H9 (cell line): ENCODE measurements around the gene FRRS1L. TPM values are rescaled to one million over a fixed set of nuclear protein-coding genes. Genes with fewer than 3 reads are reported as not detected.

ENCODE experiments used
- DNase-seq: peaks from one replicate; pipeline ENCODE4 v3.0.0-alpha.2; 2017
- H2AFZ ChIP-seq: one replicate; pipeline ENCODE4 v1.6.1; 2013; ENCODE audit warnings: mild to moderate bottlenecking, low read length, control low read depth, moderate library complexity
- H2AK5ac ChIP-seq: 2 replicates; pipeline ENCODE4 v1.6.1; 2013; ENCODE audit warnings: low read length, control low read depth, mixed read lengths; ENCODE audit not compliant: insufficient read length
- H2BK120ac ChIP-seq: one replicate; pipeline ENCODE4 v1.6.1; 2013; ENCODE audit warnings: low read depth, mild to moderate bottlenecking, low read length, control low read depth, inconsistent platforms; ENCODE audit not compliant: poor library complexity, severe bottlenecking
- H2BK12ac ChIP-seq: 2 replicates; pipeline ENCODE4 v1.6.1; 2013; ENCODE audit warnings: low read length, control low read depth, mixed read lengths, low read depth; ENCODE audit not compliant: insufficient read length
- H2BK15ac ChIP-seq: 2 replicates; pipeline ENCODE4 v1.6.1; 2013; ENCODE audit warnings: low read depth, low read length, control low read depth
- H2BK20ac ChIP-seq: one replicate; pipeline ENCODE4 v1.6.1; 2013; ENCODE audit warnings: low read depth, mild to moderate bottlenecking, low read length, control low read depth, inconsistent platforms; ENCODE audit not compliant: poor library complexity, severe bottlenecking
- H2BK5ac ChIP-seq: 2 replicates; pipeline ENCODE4 v1.6.1; 2013; ENCODE audit warnings: low read length, control low read depth, mixed read lengths; ENCODE audit not compliant: insufficient read length
- H3K14ac ChIP-seq: 2 replicates; pipeline ENCODE4 v1.6.1; 2013; ENCODE audit warnings: low read length, control low read depth; ENCODE audit not compliant: insufficient read depth
- H3K18ac ChIP-seq: 2 replicates; pipeline ENCODE4 v1.6.1; 2013; ENCODE audit warnings: low read depth, mild to moderate bottlenecking, mixed read lengths, low read length, control low read depth; ENCODE audit not compliant: insufficient read length
- H3K23ac ChIP-seq: 2 replicates; pipeline ENCODE4 v1.6.1; 2013; ENCODE audit warnings: low read length, control low read depth, mixed read lengths, low read depth; ENCODE audit not compliant: insufficient read length
- H3K23me2 ChIP-seq: 2 replicates; pipeline ENCODE4 v1.6.1; 2013; ENCODE audit warnings: low read depth, mild to moderate bottlenecking, mixed read lengths, low read length, control low read depth; ENCODE audit not compliant: insufficient read length, poor library complexity, severe bottlenecking
- H3K27ac ChIP-seq: 2 replicates; pipeline ENCODE4 v1.5.1; 2013; ENCODE audit warnings: low read length, control low read depth, mixed read lengths, low read depth; ENCODE audit not compliant: insufficient read length
- H3K27me3 ChIP-seq: 2 replicates; pipeline ENCODE4 v1.6.1; 2013; ENCODE audit warnings: low read length, control low read depth, inconsistent platforms; ENCODE audit not compliant: insufficient read depth
- H3K4ac ChIP-seq: 2 replicates; pipeline ENCODE4 v1.6.1; 2013; ENCODE audit warnings: low read depth, mild to moderate bottlenecking, control low read depth, inconsistent platforms, low read length, moderate library complexity
- H3K4me1 ChIP-seq: 2 replicates; pipeline ENCODE4 v1.6.1; 2013; ENCODE audit warnings: low read length, control low read depth, inconsistent platforms; ENCODE audit not compliant: insufficient read depth
- H3K4me2 ChIP-seq: 2 replicates; pipeline ENCODE4 v1.6.1; 2013; ENCODE audit warnings: low read length, control low read depth, mixed read lengths; ENCODE audit not compliant: insufficient read length, insufficient read depth
- H3K56ac ChIP-seq: 2 replicates; pipeline ENCODE4 v1.6.1; 2013; ENCODE audit warnings: low read depth, mild to moderate bottlenecking, mixed read lengths, low read length, control low read depth; ENCODE audit not compliant: insufficient read length
- H3K79me1 ChIP-seq: 2 replicates; pipeline ENCODE4 v1.6.1; 2013; ENCODE audit warnings: low read depth, mild to moderate bottlenecking, moderate library complexity, low read length, control low read depth, inconsistent platforms; ENCODE audit not compliant: insufficient read depth, poor library complexity, severe bottlenecking
- H3K79me2 ChIP-seq: 2 replicates; pipeline ENCODE4 v1.6.1; 2013; ENCODE audit warnings: low read length, control low read depth, inconsistent platforms; ENCODE audit not compliant: insufficient read depth
- H3K9ac ChIP-seq: 2 replicates; pipeline ENCODE4 v1.6.1; 2013; ENCODE audit warnings: low read length, control low read depth, mixed read lengths; ENCODE audit not compliant: insufficient read length; ENCODE audit errors: extremely low read depth
- H3K9me3 ChIP-seq: one replicate; pipeline ENCODE4 v1.6.1; 2013; ENCODE audit warnings: low read depth, low read length, inconsistent platforms; ENCODE audit not compliant: control insufficient read depth
- H3T11ph ChIP-seq: one replicate; pipeline ENCODE4 v1.6.1; 2013; ENCODE audit warnings: mild to moderate bottlenecking, low read length, control low read depth, inconsistent platforms
- H4K20me1 ChIP-seq: one replicate; pipeline ENCODE4 v1.6.1; 2013; ENCODE audit not compliant: control insufficient read depth, insufficient read length, insufficient read depth
- H4K5ac ChIP-seq: 2 replicates; pipeline ENCODE4 v1.6.1; 2013; ENCODE audit warnings: low read depth, mild to moderate bottlenecking, mixed read lengths, low read length, control low read depth; ENCODE audit not compliant: insufficient read length
- H4K8ac ChIP-seq: replicated peaks from 2 replicates; pipeline ENCODE4 v1.6.1; 2013; ENCODE audit warnings: low read length, control low read depth, mixed read lengths, low read depth; ENCODE audit not compliant: insufficient read length
- H4K91ac ChIP-seq: 2 replicates; pipeline ENCODE4 v1.6.1; 2013; ENCODE audit warnings: low read depth, mild to moderate bottlenecking, moderate library complexity, mixed read lengths, low read length, control low read depth; ENCODE audit not compliant: insufficient read length
- H3K27ac Mint-ChIP-seq, 3 experiments: 2 replicates in 2 of 3; 3 replicates in 1 of 3; pipeline ENCODE4 v1.8.0; 2020 to 2021; ENCODE audit warnings: mixed read lengths in 3 of 3, mild to moderate bottlenecking in 1 of 3, moderate library complexity in 1 of 3
- H3K27me3 Mint-ChIP-seq: 2 replicates; pipeline ENCODE4 v1.8.0; 2021; ENCODE audit warnings: low read depth, mild to moderate bottlenecking, moderate library complexity, mixed read lengths
- H3K36me3 Mint-ChIP-seq, 3 experiments: 2 replicates in 2 of 3; 3 replicates in 1 of 3; pipeline ENCODE4 v1.8.0; 2020 to 2021; ENCODE audit warnings: low read depth in 3 of 3, mixed read lengths in 3 of 3; ENCODE audit not compliant: insufficient read depth in 1 of 3
- H3K4me1 Mint-ChIP-seq, 2 experiments: 2 replicates each; pipeline ENCODE4 v1.8.0; 2020; ENCODE audit warnings: mixed read lengths in 2 of 2
- H3K4me3 Mint-ChIP-seq, 2 experiments: 2 replicates in 1 of 2; 3 replicates in 1 of 2; pipeline ENCODE4 v1.8.0; 2020 to 2021; ENCODE audit warnings: mild to moderate bottlenecking in 2 of 2, mixed read lengths in 2 of 2, moderate library complexity in 1 of 2
- H3K9me3 Mint-ChIP-seq, 2 experiments: 2 replicates in 1 of 2; 3 replicates in 1 of 2; pipeline ENCODE4 v1.8.0; 2020; ENCODE audit warnings: mild to moderate bottlenecking in 2 of 2, mixed read lengths in 2 of 2, moderate library complexity in 1 of 2
- WGBS: extraction: QIAGEN DNeasy Blood & Tissue Kit; methylation state at CpG from one replicate; pipeline ENCODE4 v1.1.7; 2013; ENCODE audit warnings: missing lambda C conversion rate, low lambda C conversion rate, mixed read lengths; ENCODE audit not compliant: insufficient read length; ENCODE audit errors: extremely low coverage; 5-methylcytosine and 5-hydroxymethylcytosine counted together
- total RNA-seq: library from RNA; stranded (reverse); gene quantifications from 2 replicates; pipeline ENCODE4 v1.2.1, GENCODE V29; 2021
- TF ChIP-seq, protein P1 (sequence below): fragments of 200-600 bp; sonication (generic); conservative IDR thresholded peaks from 3 replicates; pipeline ENCODE4 v1.8.0; 2021; ENCODE audit warnings: antibody characterized with exemption, mild to moderate bottlenecking

The FRRS1L gene
- total RNA-seq, 1 experiment from 2014 or later = 3.3 TPM

DNA sequence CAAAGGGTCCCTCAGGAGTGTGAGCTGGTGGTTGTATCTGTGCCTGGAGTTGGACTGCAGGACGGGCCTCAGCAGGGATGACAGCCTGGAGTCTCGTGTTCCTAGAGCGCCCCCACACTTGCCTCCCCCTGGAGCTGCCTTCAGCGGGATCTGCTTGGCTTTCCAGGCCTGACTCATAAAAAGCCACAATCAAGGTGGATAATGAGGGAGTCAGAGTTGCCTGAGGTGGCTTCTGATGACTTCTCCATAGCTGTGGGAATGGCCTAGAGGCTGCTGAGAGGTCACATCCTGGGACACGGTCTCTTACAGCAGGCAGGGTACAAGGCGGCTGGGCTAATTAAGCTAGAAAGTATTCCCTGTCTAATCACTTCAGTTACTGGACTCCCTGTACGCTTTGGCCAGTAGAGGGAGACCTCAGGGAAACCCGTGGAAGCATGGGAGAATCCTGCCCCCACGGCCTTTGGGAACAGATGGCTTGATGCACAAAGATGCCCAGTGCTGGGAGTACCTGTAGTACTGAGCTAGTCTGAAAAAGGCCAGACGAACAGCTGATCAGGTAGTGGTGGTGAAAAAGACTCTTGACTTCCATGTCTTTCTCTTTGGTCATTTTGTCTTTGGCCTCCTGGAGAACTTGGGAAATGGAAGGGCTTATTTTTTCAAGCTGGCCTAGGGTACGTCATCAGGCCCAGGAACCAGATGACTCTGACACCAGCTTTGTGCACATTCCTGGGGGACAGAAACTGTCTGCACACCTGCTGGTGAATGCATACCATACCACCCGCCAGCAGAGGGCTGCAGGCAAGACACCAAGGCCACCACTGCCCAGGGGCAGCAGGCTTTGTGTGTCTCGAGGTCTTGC is 16.1 kb upstream of the FRRS1L start:
- no peak overlapping the region for H2BK15ac ChIP-seq
- no peaks in the 10 kb centered on the region for H3K79me1 ChIP-seq
- WGBS = no CpG with 5 or more reads among the region's 13 CpGs
- no peak overlapping the region for H3K23ac ChIP-seq
- no peak overlapping the region for H4K91ac ChIP-seq
- H3K4me1 ChIP-seq = no peaks in the 10 kb centered on the region
- H2BK12ac ChIP-seq = no peak overlapping the region
- no peak overlapping the region for H2BK5ac ChIP-seq
- H3K27me3 ChIP-seq = no peaks in the 10 kb centered on the region
- H4K5ac ChIP-seq = no peak overlapping the region
- H2BK20ac ChIP-seq = no peak overlapping the region
- DNase-seq = peak; percentile 72
- no peak overlapping the region for H3K27ac ChIP-seq
- H3K4me2 ChIP-seq = no peak overlapping the region
- H3K9me3 Mint-ChIP-seq = no peaks in the 10 kb centered on the region; a peak in 1 of 5 replicates
- no peak overlapping the region for H2AFZ ChIP-seq
- H3K9ac ChIP-seq = no peak overlapping the region
- no peak overlapping the region for H3K56ac ChIP-seq
- no peaks in the 10 kb centered on the region for H3K23me2 ChIP-seq
- H3K4ac ChIP-seq = no peak overlapping the region
- H4K8ac ChIP-seq = no peak overlapping the region
- no peaks in the 10 kb centered on the region for H3K79me2 ChIP-seq
- H3K27ac Mint-ChIP-seq = no peak overlapping the region; a peak in 1 of 7 replicates
- H3K4me1 Mint-ChIP-seq = peaks cover 4 to 6% of the 10 kb centered on the region in 2 experiments
- H2AK5ac ChIP-seq = no peak overlapping the region
- H2BK120ac ChIP-seq = no peak overlapping the region
- no peak overlapping the region for H3K18ac ChIP-seq
- TF ChIP-seq, protein P1, sequence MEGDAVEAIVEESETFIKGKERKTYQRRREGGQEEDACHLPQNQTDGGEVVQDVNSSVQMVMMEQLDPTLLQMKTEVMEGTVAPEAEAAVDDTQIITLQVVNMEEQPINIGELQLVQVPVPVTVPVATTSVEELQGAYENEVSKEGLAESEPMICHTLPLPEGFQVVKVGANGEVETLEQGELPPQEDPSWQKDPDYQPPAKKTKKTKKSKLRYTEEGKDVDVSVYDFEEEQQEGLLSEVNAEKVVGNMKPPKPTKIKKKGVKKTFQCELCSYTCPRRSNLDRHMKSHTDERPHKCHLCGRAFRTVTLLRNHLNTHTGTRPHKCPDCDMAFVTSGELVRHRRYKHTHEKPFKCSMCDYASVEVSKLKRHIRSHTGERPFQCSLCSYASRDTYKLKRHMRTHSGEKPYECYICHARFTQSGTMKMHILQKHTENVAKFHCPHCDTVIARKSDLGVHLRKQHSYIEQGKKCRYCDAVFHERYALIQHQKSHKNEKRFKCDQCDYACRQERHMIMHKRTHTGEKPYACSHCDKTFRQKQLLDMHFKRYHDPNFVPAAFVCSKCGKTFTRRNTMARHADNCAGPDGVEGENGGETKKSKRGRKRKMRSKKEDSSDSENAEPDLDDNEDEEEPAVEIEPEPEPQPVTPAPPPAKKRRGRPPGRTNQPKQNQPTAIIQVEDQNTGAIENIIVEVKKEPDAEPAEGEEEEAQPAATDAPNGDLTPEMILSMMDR = peak; percentile 58
- no peak overlapping the region for H3T11ph ChIP-seq
- peaks cover 4% of the 10 kb centered on the region; the same call in 1 of the 2 replicates for H3K27me3 Mint-ChIP-seq
- no peaks in the 10 kb centered on the region for H3K36me3 Mint-ChIP-seq
- no peak overlapping the region for H3K14ac ChIP-seq
- H3K4me3 Mint-ChIP-seq = no peak overlapping the region
- H4K20me1 ChIP-seq = no peaks in the 10 kb centered on the region
- no peaks in the 10 kb centered on the region for H3K9me3 ChIP-seq
